SU-DHL-6 (cell line): ENCODE measurements around the gene SCAMP2.

Source experiments
- H2AFZ ChIP-seq: fragments of 200-600 bp; sonication (generic); 2 replicates; pipeline ENCODE4 v1.6.1; 2014; ENCODE audit warnings: low read depth, mild to moderate bottlenecking, moderate library complexity, mixed read lengths, antibody characterized with exemption, low read length; ENCODE audit not compliant: severe bottlenecking
- H3F3A ChIP-seq: fragments of 200-600 bp; shearing (Covaris generic); 2 replicates; pipeline ENCODE4 v1.6.0; 2016; ENCODE audit warnings: antibody characterized with exemption, mild to moderate bottlenecking; ENCODE audit not compliant: insufficient read depth
- H3K27ac ChIP-seq: fragments of 200-600 bp; sonication (generic); 2 replicates; pipeline ENCODE4 v1.5.1; 2016; ENCODE audit warnings: low read depth, mild to moderate bottlenecking, low read length, moderate library complexity, mixed read lengths
- H3K27me3 ChIP-seq: fragments of 200-600 bp; sonication (generic), shearing (Covaris generic); 2 replicates; pipeline ENCODE4 v1.6.0; 2014; ENCODE audit warnings: mild to moderate bottlenecking, low read length
- H3K36me3 ChIP-seq: fragments of 200-600 bp; sonication (generic); 2 replicates; pipeline ENCODE4 v1.6.1; 2014; ENCODE audit warnings: mild to moderate bottlenecking, low read length, mixed read lengths
- H3K4me2 ChIP-seq: fragments of 300-600, 200-600 bp; shearing (Covaris generic), sonication (generic); 2 replicates; pipeline ENCODE4 v1.6.0; 2014; ENCODE audit warnings: low read length, low read depth, mild to moderate bottlenecking; ENCODE audit not compliant: poor library complexity, severe bottlenecking
- H3K4me3 ChIP-seq: fragments of 200-600 bp; sonication (generic); 2 replicates; pipeline ENCODE4 v1.5.1; 2014; ENCODE audit warnings: antibody characterized with exemption, low read length, mild to moderate bottlenecking, mixed read lengths; ENCODE audit not compliant: insufficient read depth, poor library complexity, severe bottlenecking
- H3K79me2 ChIP-seq: fragments of 200-600 bp; sonication (generic); 2 replicates; pipeline ENCODE4 v1.6.1; 2014; ENCODE audit warnings: mild to moderate bottlenecking, low read length, moderate library complexity; ENCODE audit not compliant: insufficient read depth
- H3K9ac ChIP-seq: fragments of 200-600 bp; sonication (generic); 2 replicates; pipeline ENCODE4 v1.7.0; 2014; ENCODE audit warnings: mild to moderate bottlenecking, low read length
- H3K9me2 ChIP-seq: fragments of 200-600 bp; sonication (generic); replicated peaks from 2 replicates; pipeline ENCODE4 v1.6.1; 2014; ENCODE audit warnings: low read length; ENCODE audit not compliant: insufficient read depth
- H3K9me3 ChIP-seq: fragments of 200-600 bp; sonication (generic); 2 replicates; pipeline ENCODE4 v1.6.1; 2014; ENCODE audit warnings: low read length, mixed read lengths; ENCODE audit not compliant: insufficient read depth
- H4K20me1 ChIP-seq: fragments of 200-600 bp; sonication (generic); 2 replicates; pipeline ENCODE4 v1.6.1; 2014; ENCODE audit warnings: low read depth, mild to moderate bottlenecking, antibody characterized with exemption, low read length, moderate library complexity, mixed read lengths
- EZH2phosphoT487 ChIP-seq: fragments of 200-600 bp; sonication (generic), shearing (Covaris generic); conservative IDR thresholded peaks from 2 replicates; pipeline ENCODE4 v1.6.1; 2018; ENCODE audit warnings: mild to moderate bottlenecking, antibody characterized with exemption, low read length, moderate library complexity, mixed read lengths
- TF ChIP-seq, protein P1 (sequence below): fragments of 200-600 bp; sonication (generic); IDR thresholded peaks from one replicate; pipeline ENCODE4 v1.5.1; 2017; ENCODE audit warnings: antibody characterized with exemption, mild to moderate bottlenecking, low read length, moderate library complexity; ENCODE audit not compliant: insufficient read depth, poor library complexity, severe bottlenecking

SCAMP2 gene

DNA sequence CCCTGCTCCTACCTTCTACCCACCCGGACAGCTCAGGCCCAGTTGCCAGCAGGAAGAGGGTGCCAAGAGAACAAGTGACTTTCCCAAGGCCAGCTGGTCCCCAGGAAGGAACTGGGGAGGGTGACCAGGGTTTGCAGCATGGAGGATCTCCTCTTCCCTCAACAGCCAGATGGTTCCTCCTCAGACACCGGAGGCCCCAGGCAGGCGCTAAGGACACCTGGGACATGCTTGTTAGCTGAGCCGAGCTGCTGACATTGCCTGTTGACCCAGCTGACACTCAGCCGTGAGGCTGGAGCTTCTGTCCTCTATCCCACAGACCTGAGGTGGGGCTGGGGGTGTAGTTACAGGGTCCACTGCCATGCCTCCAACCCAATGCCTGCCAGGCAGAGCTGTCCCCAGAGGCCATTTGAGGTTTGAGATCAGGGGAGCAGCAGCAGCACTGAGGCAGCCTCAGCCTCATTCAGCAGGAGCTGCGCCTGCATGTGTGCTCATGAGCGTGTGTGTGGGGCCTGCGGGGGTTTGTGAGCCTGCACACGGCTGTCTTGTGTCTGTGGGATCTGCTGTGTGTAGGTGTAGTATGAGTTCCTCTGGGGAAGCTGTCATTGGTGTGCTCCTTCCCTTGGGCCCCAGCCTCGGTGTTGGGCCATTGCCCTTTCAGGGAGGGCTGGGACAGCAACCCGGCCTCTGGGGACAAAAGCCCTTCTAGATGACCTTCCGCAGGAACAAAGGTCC is 39.6 kb downstream of the SCAMP2 start:
- Histone ChIP-seq H3K36me3 (no peaks in the 10 kb centered on the region), H3K9me3 (no peaks in the 10 kb centered on the region), H3K27ac (no peak overlapping the region), H2AFZ (no peak overlapping the region), H3K4me2 (no peak overlapping the region), H3K9me2 (no peaks in the 10 kb centered on the region), H3K79me2 (no peaks in the 10 kb centered on the region), H3K4me3 (no peak overlapping the region), H3K27me3 (no peaks in the 10 kb centered on the region), H3F3A (no peaks in the 10 kb centered on the region), H3K9ac (no peak overlapping the region), H4K20me1 (no peaks in the 10 kb centered on the region)
- TF ChIP-seq EZH2phosphoT487: no peak
- TF ChIP-seq, protein P1, sequence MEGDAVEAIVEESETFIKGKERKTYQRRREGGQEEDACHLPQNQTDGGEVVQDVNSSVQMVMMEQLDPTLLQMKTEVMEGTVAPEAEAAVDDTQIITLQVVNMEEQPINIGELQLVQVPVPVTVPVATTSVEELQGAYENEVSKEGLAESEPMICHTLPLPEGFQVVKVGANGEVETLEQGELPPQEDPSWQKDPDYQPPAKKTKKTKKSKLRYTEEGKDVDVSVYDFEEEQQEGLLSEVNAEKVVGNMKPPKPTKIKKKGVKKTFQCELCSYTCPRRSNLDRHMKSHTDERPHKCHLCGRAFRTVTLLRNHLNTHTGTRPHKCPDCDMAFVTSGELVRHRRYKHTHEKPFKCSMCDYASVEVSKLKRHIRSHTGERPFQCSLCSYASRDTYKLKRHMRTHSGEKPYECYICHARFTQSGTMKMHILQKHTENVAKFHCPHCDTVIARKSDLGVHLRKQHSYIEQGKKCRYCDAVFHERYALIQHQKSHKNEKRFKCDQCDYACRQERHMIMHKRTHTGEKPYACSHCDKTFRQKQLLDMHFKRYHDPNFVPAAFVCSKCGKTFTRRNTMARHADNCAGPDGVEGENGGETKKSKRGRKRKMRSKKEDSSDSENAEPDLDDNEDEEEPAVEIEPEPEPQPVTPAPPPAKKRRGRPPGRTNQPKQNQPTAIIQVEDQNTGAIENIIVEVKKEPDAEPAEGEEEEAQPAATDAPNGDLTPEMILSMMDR: no peak

DNA sequence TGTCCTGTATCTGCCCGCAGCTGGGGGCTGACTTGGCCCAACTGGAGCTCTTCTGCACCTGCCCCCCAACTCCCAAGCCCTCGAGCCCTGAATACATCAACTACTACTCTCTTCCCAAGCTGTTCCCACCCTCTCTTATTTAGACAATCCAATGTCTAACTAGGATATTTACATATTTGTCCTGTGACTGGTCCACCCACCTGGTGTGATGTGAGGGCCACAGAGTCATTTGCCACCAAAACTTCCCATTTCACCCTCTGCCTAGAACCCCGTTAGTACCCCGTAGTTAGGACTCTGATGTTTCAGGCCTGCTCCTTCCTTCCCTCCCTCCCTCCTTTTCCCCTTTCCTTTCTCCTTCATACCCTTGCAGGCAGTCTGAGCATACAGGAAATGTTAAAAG is 40.3 kb downstream of the SCAMP2 start:
- Histone ChIP-seq H3K4me2 (no peak overlapping the region), H3K9me2 (no peaks in the 10 kb centered on the region), H3K27me3 (no peaks in the 10 kb centered on the region), H3K79me2 (no peaks in the 10 kb centered on the region), H3K4me3 (no peak overlapping the region), H3K27ac (no peak overlapping the region), H2AFZ (no peak overlapping the region), H3K9me3 (no peaks in the 10 kb centered on the region), H3K9ac (no peak overlapping the region), H4K20me1 (no peaks in the 10 kb centered on the region), H3F3A (no peaks in the 10 kb centered on the region), H3K36me3 (no peaks in the 10 kb centered on the region)
- TF ChIP-seq, protein P1: no peak
- no peak for TF ChIP-seq EZH2phosphoT487

DNA sequence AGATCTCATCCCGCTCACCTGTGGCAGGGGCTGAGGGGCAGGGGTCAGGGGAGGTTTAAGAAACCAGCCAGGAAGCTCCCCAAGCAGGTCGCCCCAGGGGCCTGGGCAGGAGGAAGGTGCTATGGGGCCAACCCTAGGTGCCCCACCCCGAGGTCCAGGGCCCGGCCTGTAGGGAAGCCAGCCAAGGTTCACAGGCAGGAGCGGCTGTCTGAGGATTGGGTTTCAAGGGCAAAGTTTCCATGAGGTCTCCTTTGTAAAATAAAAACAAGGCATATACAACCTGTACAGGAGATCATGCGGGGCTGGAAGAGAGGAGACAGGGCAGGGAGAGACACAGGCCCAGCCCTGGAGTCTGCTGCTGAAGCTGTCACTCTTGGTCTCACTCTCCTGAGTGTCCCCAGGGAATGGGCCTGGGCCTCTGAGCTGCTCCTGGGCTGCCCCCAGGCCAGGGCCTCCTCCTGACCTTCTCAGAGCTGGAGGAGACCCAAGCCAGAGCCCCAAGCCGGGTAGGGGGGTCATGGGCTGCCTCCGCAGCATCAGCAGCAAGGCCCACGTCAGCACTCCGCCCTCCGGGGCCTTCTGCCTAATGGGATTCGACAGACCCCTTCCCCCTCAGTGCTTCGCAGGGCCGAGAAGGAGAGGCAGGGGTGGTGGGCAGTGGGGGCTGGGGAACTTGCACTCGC is 41.2 kb downstream of the SCAMP2 start:
- Histone ChIP-seq H4K20me1 (no peaks in the 10 kb centered on the region), H3K27ac (no peak overlapping the region), H3K4me3 (no peak overlapping the region), H3F3A (no peaks in the 10 kb centered on the region), H3K27me3 (no peaks in the 10 kb centered on the region), H3K9ac (no peak overlapping the region), H3K79me2 (no peaks in the 10 kb centered on the region), H3K36me3 (no peaks in the 10 kb centered on the region), H3K4me2 (no peak overlapping the region), H3K9me3 (no peaks in the 10 kb centered on the region), H3K9me2 (no peaks in the 10 kb centered on the region), H2AFZ (no peak overlapping the region)
- TF ChIP-seq, protein P1: no peak
- TF ChIP-seq EZH2phosphoT487: no peak
